SU-DHL-6 (cell line): ENCODE results near the gene CSK.

ENCODE experiments used
- H2AFZ ChIP-seq: fragments of 200-600 bp; sonication (generic); 2 replicates; pipeline ENCODE4 v1.6.1; 2014; ENCODE audit warnings: low read depth, mild to moderate bottlenecking, moderate library complexity, mixed read lengths, antibody characterized with exemption, low read length; ENCODE audit not compliant: severe bottlenecking
- H3F3A ChIP-seq: fragments of 200-600 bp; shearing (Covaris generic); 2 replicates; pipeline ENCODE4 v1.6.0; 2016; ENCODE audit warnings: antibody characterized with exemption, mild to moderate bottlenecking; ENCODE audit not compliant: insufficient read depth
- H3K27ac ChIP-seq: fragments of 200-600 bp; sonication (generic); 2 replicates; pipeline ENCODE4 v1.5.1; 2016; ENCODE audit warnings: low read depth, mild to moderate bottlenecking, low read length, moderate library complexity, mixed read lengths
- H3K27me3 ChIP-seq: fragments of 200-600 bp; sonication (generic), shearing (Covaris generic); 2 replicates; pipeline ENCODE4 v1.6.0; 2014; ENCODE audit warnings: mild to moderate bottlenecking, low read length
- H3K36me3 ChIP-seq: fragments of 200-600 bp; sonication (generic); 2 replicates; pipeline ENCODE4 v1.6.1; 2014; ENCODE audit warnings: mild to moderate bottlenecking, low read length, mixed read lengths
- H3K4me2 ChIP-seq: fragments of 300-600, 200-600 bp; shearing (Covaris generic), sonication (generic); 2 replicates; pipeline ENCODE4 v1.6.0; 2014; ENCODE audit warnings: low read length, low read depth, mild to moderate bottlenecking; ENCODE audit not compliant: poor library complexity, severe bottlenecking
- H3K4me3 ChIP-seq: fragments of 200-600 bp; sonication (generic); 2 replicates; pipeline ENCODE4 v1.5.1; 2014; ENCODE audit warnings: antibody characterized with exemption, low read length, mild to moderate bottlenecking, mixed read lengths; ENCODE audit not compliant: insufficient read depth, poor library complexity, severe bottlenecking
- H3K79me2 ChIP-seq: fragments of 200-600 bp; sonication (generic); 2 replicates; pipeline ENCODE4 v1.6.1; 2014; ENCODE audit warnings: mild to moderate bottlenecking, low read length, moderate library complexity; ENCODE audit not compliant: insufficient read depth
- H3K9ac ChIP-seq: fragments of 200-600 bp; sonication (generic); 2 replicates; pipeline ENCODE4 v1.7.0; 2014; ENCODE audit warnings: mild to moderate bottlenecking, low read length
- H3K9me2 ChIP-seq: fragments of 200-600 bp; sonication (generic); replicated peaks from 2 replicates; pipeline ENCODE4 v1.6.1; 2014; ENCODE audit warnings: low read length; ENCODE audit not compliant: insufficient read depth
- H3K9me3 ChIP-seq: fragments of 200-600 bp; sonication (generic); 2 replicates; pipeline ENCODE4 v1.6.1; 2014; ENCODE audit warnings: low read length, mixed read lengths; ENCODE audit not compliant: insufficient read depth
- H4K20me1 ChIP-seq: fragments of 200-600 bp; sonication (generic); 2 replicates; pipeline ENCODE4 v1.6.1; 2014; ENCODE audit warnings: low read depth, mild to moderate bottlenecking, antibody characterized with exemption, low read length, moderate library complexity, mixed read lengths
- EZH2phosphoT487 ChIP-seq: fragments of 200-600 bp; sonication (generic), shearing (Covaris generic); conservative IDR thresholded peaks from 2 replicates; pipeline ENCODE4 v1.6.1; 2018; ENCODE audit warnings: mild to moderate bottlenecking, antibody characterized with exemption, low read length, moderate library complexity, mixed read lengths
- TF ChIP-seq, protein P1 (sequence below): fragments of 200-600 bp; sonication (generic); IDR thresholded peaks from one replicate; pipeline ENCODE4 v1.5.1; 2017; ENCODE audit warnings: antibody characterized with exemption, mild to moderate bottlenecking, low read length, moderate library complexity; ENCODE audit not compliant: insufficient read depth, poor library complexity, severe bottlenecking

CSK gene

DNA sequence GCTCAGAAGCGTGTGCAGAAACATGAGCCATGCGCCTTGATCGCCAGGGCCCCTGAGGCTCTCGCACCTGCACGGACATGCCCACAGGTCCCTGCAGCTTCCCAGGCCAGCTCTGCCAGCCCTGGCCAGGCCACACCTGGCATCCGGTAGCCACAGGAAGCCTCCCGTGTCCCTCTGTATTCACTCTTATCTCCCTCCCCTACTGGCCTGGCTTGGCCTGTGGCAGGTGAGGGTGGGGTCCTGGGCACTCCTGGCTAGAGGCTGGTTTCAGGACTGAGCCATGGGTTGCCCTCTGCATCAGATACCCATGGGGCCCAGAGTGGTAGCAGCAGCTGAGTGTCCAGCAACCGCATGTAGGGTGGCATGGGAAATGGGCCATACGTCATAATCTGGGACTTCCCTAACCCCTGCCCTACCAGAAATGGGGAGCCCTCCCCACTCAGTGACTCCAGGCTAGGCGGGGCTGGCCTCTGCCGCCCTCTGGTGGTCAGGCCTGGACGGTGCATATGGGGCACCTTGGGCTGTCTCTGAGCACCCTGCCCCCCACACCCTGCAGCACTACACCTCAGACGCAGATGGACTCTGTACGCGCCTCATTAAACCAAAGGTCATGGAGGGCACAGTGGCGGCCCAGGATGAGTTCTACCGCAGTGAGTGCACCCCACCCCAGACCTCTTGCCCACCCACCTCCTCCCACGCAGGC is 18.1 kb downstream of the CSK start:
- Histone ChIP-seq H3F3A (peaks cover 24% of the 10 kb centered on the region; the same call in 1 of the 2 replicates), H2AFZ (no peak overlapping the region), H3K27me3 (no peaks in the 10 kb centered on the region), H3K9ac (0 out of 2 replicates have a peak overlapping the region, but pooled peaks have one; percentile 6), H3K36me3 (peaks cover 28% of the 10 kb centered on the region), H3K4me3 (no peak overlapping the region), H3K79me2 (peaks cover 32% of the 10 kb centered on the region), H4K20me1 (no peaks in the 10 kb centered on the region), H3K27ac (peak overlapping the region; percentile 68), H3K9me2 (no peaks in the 10 kb centered on the region), H3K9me3 (no peaks in the 10 kb centered on the region), H3K4me2 (peak overlapping the region; percentile 8)
- TF ChIP-seq, protein P1, sequence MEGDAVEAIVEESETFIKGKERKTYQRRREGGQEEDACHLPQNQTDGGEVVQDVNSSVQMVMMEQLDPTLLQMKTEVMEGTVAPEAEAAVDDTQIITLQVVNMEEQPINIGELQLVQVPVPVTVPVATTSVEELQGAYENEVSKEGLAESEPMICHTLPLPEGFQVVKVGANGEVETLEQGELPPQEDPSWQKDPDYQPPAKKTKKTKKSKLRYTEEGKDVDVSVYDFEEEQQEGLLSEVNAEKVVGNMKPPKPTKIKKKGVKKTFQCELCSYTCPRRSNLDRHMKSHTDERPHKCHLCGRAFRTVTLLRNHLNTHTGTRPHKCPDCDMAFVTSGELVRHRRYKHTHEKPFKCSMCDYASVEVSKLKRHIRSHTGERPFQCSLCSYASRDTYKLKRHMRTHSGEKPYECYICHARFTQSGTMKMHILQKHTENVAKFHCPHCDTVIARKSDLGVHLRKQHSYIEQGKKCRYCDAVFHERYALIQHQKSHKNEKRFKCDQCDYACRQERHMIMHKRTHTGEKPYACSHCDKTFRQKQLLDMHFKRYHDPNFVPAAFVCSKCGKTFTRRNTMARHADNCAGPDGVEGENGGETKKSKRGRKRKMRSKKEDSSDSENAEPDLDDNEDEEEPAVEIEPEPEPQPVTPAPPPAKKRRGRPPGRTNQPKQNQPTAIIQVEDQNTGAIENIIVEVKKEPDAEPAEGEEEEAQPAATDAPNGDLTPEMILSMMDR: peak; percentile 90
- TF ChIP-seq EZH2phosphoT487: no peak

DNA sequence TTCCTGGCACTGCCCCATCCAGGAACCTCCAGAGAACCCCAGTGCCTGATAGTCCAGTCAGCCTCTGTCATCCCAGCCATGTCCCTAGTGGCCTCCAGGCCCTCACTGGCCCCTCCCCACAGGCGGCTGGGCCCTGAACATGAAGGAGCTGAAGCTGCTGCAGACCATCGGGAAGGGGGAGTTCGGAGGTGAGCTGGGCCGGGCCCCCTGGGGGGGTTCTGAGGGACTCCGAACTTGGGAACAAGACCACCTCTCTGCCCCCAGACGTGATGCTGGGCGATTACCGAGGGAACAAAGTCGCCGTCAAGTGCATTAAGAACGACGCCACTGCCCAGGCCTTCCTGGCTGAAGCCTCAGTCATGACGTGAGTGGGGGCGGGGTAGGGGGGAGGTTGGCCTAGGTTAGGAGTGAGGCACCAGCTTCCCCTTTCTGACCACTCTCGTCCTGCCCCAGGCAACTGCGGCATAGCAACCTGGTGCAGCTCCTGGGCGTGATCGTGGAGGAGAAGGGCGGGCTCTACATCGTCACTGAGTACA is 18.7 kb downstream of the CSK start:
- TF ChIP-seq, protein P1: no peak
- no peak for TF ChIP-seq EZH2phosphoT487
- no peak overlapping the region for H2AFZ ChIP-seq
- H3K36me3 ChIP-seq: peaks cover 28% of the 10 kb centered on the region
- H3K79me2 ChIP-seq: peaks cover 26% of the 10 kb centered on the region
- H3K9ac ChIP-seq: no peak overlapping the region
- no peaks in the 10 kb centered on the region for H4K20me1 ChIP-seq
- no peak overlapping the region for H3K4me3 ChIP-seq
- no peaks in the 10 kb centered on the region for H3K9me3 ChIP-seq
- H3K27ac ChIP-seq: no peak overlapping the region
- H3K27me3 ChIP-seq: no peaks in the 10 kb centered on the region
- H3F3A ChIP-seq: peaks cover 24% of the 10 kb centered on the region; the same call in 1 of the 2 replicates
- H3K9me2 ChIP-seq: no peaks in the 10 kb centered on the region
- H3K4me2 ChIP-seq: no peak overlapping the region

GRCh38 chr15:74801311-74801997 is 19.6 kb downstream of the CSK start:
- no peak overlapping the region for H3K4me3 ChIP-seq
- H2AFZ ChIP-seq: no peak overlapping the region
- peaks cover 18% of the 10 kb centered on the region; the same call in 1 of the 2 replicates for H3K79me2 ChIP-seq
- no peak for TF ChIP-seq EZH2phosphoT487
- TF ChIP-seq, protein P1: no peak
- H3F3A ChIP-seq: peaks cover 26% of the 10 kb centered on the region; the same call in 1 of the 2 replicates
- H3K4me2 ChIP-seq: no peak overlapping the region
- no peaks in the 10 kb centered on the region for H3K9me3 ChIP-seq
- no peak overlapping the region for H3K27ac ChIP-seq
- H3K9ac ChIP-seq: no peak overlapping the region
- peaks cover 28% of the 10 kb centered on the region for H3K36me3 ChIP-seq
- no peaks in the 10 kb centered on the region for H3K27me3 ChIP-seq
- H4K20me1 ChIP-seq: no peaks in the 10 kb centered on the region
- H3K9me2 ChIP-seq: no peaks in the 10 kb centered on the region
